M059J (cell line): ENCODE results near the gene KRT75. TPM values are rescaled to one million over a fixed set of nuclear protein-coding genes. Genes with fewer than 3 reads are reported as not detected.

Source experiments
- DNase-seq: peaks from one replicate; pipeline ENCODE4 v3.0.0-alpha.2; 2012; ENCODE audit warnings: low read depth
- total RNA-seq: library from RNA; depleted of rRNA; stranded (reverse); fragments of >200 nt; shearing (Covaris generic); gene quantifications from 2 replicates; pipeline ENCODE4 v1.2.3, GENCODE V29; 2014

Gene KRT75
- total RNA-seq, 1 experiment from 2014 or later, result 0.02 TPM

GRCh38 chr12:52439845-52440244 lies 5.7 kb upstream of the KRT75 start:
- peak; percentile 14 for DNase-seq

GRCh38 chr12:52439420-52439819 lies 5.2 kb upstream of the KRT75 start:
- DNase-seq, result no peak

- no peak for DNase-seq
Observed at GRCh38 chr12:52438305-52439301, 4.4 kb upstream of the KRT75 start.

GRCh38 chr12:52437508-52437907 lies 3.3 kb upstream of the KRT75 start:
- DNase-seq, result no peak

- DNase-seq, result no peak
Observed at GRCh38 chr12:52436828-52437474, 2.8 kb upstream of the KRT75 start.

- peak; percentile 77 for DNase-seq
Observed at GRCh38 chr12:52436000-52436827, 2.0 kb upstream of the KRT75 start.

- no peak for DNase-seq
Observed at GRCh38 chr12:52435659-52435999, 1.5 kb upstream of the KRT75 start.

GRCh38 chr12:52434760-52435530 lies 774 bp upstream of the KRT75 start:
- DNase-seq, result peak; percentile 63

GRCh38 chr12:52433501-52434080 lies 580 bp downstream of the KRT75 start:
- no peak for DNase-seq

- DNase-seq, result no peak
Observed at GRCh38 chr12:52432559-52433207, 1.5 kb downstream of the KRT75 start.

- no peak for DNase-seq
Observed at GRCh38 chr12:52428121-52428520, 6.0 kb downstream of the KRT75 start.

- DNase-seq, result no peak
Observed at GRCh38 chr12:52427083-52427482, 7.1 kb downstream of the KRT75 start.

GRCh38 chr12:52426034-52426433 lies 8.1 kb downstream of the KRT75 start:
- DNase-seq, result no peak

GRCh38 chr12:52425466-52425865 lies 8.7 kb downstream of the KRT75 start:
- no peak for DNase-seq

GRCh38 chr12:52423661-52424500 lies 10.3 kb downstream of the KRT75 start:
- DNase-seq, result peak; percentile 37

GRCh38 chr12:52423035-52423434 lies 11.1 kb downstream of the KRT75 start:
- DNase-seq, result no peak

- peak; percentile 59 for DNase-seq
Observed at GRCh38 chr12:52419656-52420055, 14.5 kb downstream of the KRT75 start.

GRCh38 chr12:52418576-52419110 lies 15.5 kb downstream of the KRT75 start:
- DNase-seq, result no peak

- no peak for DNase-seq
Observed at GRCh38 chr12:52417740-52418139, 16.4 kb downstream of the KRT75 start.
